ENCODE measurements around the gene KCND3.

DNA sequence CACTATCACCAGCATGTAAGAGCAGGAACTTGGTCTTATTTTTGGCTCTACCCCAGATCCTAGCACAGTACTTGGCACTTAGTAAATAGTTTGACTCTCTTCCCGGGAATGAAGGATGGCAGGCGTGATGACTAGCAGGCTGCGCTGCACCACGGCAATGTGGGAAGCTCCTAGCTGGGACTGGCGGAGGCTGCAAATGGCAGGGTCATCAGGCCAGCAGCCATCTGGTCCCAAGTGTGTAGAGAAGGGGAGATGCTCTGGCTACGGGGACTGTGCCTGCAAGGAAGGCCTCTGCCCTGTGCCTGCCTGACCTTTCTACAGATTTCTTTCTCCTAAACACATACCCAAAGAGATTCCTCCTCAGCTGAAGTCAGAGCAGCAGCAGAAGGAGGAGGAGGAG lies 95.0 kb downstream of the KCND3 start:
- TF ChIP-seq POLR2A (IDR thresholded peaks at IDR 0.05) (no peak), CTCF (IDR thresholded peaks at IDR 0.05) (no peak)

All from Peyer's patch (tissue), 4 donors.